ENCODE measurements around the gene CTDSPL.

The CTDSPL gene

GRCh38 chr3:37945807-37946530 lies 84.3 kb downstream of the CTDSPL start:
- peak; percentile 33 for DNase-seq

- no peak for DNase-seq
Observed at GRCh38 chr3:37946531-37946889, 84.8 kb downstream of the CTDSPL start.

DNA sequence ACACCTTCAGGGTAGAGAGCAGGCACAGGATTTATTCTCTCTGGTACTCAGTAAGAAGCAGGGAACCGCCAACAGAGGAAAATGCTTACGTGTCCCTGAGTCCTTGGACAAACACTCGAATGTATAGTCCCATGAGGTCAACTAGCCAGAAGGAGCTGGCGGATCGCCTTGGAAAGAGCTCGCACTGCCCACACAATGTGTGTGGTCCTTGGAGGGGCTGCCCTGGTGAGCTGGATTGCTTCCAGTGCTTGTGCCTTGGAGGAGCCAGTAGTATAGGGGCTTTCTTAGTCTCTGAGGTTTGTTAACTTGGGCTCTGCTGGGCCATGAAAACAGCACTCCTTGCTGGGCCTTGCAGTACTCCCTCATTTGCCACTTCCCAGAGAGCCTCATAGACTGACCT lies 88.2 kb downstream of the CTDSPL start:
- no peak for DNase-seq

DNA sequence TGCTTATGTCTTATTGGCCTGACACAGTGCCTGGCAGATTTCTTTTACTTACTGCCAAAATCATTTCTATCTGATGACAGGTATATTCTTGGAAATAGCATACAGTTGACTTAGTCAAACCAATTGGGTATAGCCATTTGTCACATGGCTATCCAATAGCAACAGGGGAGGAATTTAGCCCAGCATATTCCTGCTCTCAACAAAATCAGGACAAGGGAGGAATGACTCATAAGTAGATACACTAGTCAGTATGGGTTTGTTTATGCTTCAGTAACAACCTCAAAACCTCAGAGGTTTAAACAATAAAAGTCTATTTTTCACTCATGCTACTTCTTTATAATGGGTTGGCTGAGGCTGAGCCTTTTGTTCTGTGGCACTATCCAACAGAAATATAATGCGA lies 90.9 kb downstream of the CTDSPL start:
- DNase-seq = no peak

GRCh38 chr3:37953226-37953625 lies 91.5 kb downstream of the CTDSPL start:
- DNase-seq = no peak

DNA sequence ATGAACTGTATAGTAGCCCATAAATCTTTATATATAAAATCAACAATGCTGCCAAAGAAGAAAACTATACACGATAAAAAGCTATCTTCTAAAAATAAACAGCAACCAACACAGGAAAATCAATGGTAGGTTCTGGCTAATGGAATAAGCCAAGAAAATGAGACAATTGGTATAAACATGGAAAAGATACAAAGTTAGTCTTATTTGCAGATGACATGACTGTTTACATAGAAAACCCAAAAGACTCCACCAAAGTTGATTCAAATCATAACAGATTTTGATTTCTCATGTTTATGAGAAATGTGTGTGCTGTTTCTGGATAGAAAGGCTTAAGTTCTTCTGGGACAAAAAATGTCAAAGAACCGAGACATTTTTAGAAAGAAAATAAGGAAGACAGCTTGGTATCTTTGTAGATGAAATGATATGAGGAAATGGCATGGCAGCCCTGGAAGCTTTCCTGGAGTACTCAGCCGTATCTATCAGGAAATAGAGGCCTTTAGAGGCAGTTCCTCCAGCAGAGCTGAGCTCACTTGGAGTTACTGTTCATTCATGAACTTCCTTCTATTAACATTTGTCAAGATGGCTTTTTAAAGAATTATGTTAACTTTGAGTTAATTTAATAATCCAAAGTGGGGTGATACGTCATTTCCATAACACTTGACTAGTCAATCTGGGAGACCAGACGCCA lies 92.2 kb downstream of the CTDSPL start:
- no peak for DNase-seq

DNA sequence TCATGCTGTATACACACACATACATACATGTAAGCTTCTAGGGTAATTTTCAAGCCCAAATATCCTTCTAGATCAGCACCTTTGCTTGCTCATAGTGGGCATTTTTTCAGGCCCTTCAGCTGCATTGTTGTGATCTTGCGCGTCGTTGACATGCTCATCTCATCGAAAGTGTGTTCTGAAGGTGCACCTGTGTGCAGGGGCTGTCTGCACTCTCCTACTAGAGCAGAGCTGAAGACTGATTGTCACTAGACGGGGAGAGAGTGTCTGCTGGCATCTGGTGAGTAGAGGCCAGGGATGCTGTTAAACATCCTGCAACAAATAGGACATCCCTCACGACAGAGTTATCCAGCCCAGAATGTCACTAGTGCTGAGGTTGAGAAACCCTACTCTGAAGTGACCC lies 93.2 kb downstream of the CTDSPL start:
- DNase-seq = no peak

- peak; percentile 72 for DNase-seq
Observed at GRCh38 chr3:37955918-37956707, 94.4 kb downstream of the CTDSPL start.

GRCh38 chr3:37956723-37957538 lies 95.3 kb downstream of the CTDSPL start:
- DNase-seq = peak; percentile 41

GRCh38 chr3:37957539-37957936 lies 95.9 kb downstream of the CTDSPL start:
- no peak for DNase-seq

DNA sequence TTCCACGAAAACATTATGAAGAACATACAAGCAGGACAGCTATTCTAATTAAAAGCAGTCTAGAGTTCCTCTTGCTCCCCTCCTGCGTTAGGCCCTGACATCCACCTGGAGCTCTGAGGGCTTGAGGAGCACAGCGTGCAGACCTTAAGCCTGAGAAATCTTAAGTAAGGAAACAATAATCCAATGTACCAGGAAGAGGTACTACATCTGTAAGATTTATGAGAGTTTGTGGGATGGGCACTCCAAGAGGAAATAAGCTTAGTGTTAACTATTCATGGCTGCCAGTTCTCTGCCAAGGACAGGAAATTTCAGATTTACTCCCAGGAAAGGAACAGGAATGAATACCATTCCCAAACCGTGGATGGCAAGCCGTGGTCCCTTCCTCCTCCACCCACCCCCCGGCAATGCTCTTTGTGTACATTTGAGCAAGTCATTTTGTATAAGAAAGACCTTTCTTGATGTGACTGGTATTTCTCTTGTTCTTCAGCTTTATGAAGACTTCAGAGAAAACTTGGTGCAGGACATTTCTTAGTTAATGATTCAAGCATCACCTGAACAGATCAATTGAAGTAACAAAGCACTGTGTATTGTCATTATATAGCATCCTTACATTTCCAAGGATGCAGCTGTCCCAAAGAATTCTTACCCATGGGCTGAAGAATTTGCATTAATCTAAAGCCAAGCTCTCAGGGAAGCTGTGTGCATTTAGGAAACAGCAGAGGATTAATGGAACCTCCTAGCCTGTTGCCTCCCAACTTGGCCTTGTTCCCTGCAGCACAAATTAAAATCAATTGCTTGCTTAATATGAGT lies 100.1 kb downstream of the CTDSPL start:
- DNase-seq = no peak

GRCh38 chr3:37963016-37963415 lies 101.3 kb downstream of the CTDSPL start:
- DNase-seq = no peak

DNA sequence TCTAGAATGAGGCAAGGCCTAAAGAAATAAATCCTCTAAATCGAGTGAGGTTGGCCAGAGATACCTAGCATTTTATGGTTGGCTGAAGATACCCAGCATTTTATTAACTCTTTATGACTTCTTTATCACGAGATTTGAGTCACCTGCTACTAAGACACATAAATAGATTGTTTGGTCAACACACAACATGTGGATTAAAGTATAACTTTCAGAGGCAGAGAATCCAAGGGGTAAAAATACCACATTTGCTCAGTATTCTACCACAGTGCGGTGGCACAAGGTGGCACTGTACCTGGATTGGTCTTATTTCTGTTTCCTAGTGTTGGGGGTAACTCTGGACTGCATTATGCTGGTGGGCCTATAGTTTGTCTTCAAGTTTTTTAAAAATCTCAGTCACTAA lies 102.0 kb downstream of the CTDSPL start:
- DNase-seq = no peak

DNA sequence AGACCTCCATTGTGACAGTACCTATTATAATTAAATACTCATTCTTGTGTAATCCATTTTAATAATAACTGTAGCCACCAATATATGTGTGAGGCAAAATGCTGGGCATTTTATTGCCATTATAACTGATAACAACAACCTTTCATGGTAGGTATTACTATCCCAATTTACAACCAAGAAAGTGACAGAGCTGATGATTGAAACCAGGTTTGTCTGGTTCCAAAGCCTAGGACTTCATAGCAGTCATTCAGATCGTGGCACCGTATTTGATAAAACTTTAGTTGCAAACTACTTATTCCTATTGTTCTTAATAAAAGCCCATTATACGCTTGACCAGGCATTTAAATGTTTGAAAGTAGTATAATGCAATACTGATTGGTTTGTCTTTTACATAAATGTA lies 102.5 kb downstream of the CTDSPL start:
- DNase-seq = no peak

DNA sequence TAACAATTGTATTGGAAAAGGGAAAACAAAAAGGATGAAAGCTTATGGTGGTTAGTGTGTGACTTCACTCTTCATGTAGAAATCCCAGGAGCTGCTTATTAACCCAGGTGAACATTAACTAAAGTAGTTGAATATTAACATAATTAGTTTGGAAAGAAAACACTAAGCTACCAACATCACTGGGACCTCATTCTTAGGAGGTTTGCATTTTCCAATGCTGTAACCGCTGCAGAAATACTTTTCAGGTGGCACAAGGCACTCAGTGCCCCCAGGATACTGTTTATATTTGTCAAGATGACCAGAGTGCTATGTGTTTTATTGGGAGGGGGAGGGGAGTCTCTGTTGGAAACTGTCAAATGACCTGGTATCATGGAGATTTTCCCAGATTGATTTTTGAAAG lies 103.0 kb downstream of the CTDSPL start:
- no peak for DNase-seq

DNA sequence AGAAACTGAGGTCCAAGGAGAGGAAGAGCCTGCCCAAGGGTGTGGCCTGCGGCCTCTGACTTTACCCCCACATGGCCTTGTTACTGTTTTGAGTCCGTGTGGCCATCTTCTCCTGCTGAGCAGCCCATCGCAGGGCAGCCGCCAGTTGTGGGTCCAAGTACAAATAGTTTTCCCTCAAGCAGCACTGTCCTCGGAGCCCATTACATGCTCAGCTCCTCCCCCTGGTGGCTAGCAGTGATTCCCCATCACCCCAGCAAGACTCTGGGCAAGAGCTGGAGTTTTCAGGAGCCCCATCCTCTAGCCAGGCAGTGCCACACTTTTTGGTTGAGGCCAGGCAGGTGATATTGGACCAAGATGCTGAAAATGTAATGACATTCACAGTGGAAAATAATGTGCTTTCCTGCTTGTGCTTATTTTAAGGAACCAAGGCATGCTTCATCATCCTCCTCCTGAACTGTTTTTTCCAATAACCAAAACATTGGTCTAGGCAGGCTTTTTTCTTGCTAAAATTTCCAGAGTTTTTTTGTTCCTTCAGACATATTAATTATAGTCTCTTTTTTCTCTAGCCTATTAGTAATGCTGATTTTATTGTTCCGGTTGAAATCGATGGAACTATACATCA lies 105.7 kb downstream of the CTDSPL start:
- peak; percentile 74 for DNase-seq

DNA sequence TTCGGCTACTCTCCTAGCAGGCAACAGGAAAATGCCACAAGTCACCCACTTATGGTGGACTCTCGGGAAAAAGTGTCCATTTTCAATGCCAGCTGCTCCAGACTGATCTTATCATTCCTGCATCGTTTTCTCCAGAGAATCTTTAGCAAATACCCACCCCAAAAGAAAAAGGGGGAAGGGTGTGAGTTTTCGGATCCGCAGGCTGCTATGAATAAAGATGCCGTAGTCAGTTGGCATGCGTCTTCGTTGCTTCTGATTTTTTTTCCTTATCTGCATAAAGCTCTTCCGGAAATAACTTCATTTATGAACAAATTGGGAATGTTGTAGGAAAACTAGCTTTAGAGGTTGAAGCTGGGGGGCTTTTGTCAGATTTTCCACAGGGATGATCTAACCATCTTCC lies 106.5 kb downstream of the CTDSPL start:
- no peak for DNase-seq

DNA sequence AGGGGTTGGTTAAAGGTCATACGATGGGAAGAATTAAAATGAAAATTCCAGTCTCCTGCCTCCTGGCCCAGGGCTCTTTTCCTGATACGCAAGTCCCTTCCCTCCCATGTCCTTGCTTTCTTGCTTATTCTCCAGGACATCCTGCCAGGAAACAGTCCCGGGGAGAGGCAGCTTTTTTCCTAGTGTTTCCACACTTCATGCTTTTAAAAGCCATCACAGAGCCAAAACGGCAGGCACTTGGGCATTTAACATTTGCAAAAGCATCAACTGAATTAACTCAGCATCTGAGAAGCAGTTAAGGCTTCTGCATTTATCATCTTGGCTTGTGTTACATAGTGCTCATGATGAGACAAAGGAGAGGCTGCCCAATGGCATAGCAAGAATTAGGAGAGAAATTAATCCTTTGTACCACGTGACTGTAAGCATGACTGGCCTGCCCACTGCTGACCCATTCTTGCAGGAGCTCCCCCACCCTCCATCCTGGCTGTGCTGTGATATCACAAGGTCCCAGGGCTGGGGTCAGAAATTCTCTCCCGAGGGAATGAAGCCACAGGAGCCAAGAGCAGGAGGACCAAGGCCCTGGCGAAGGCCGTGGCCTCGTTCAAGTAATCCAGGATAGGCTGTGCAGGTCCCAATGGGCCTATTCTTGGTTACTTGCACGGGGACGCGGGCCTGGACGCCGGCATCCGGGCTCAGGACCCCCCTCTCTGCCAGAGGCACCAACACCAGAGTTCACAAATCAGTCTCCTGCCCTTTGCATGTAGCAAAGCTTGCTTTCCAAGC lies 107.3 kb downstream of the CTDSPL start:
- no peak for DNase-seq

DNA sequence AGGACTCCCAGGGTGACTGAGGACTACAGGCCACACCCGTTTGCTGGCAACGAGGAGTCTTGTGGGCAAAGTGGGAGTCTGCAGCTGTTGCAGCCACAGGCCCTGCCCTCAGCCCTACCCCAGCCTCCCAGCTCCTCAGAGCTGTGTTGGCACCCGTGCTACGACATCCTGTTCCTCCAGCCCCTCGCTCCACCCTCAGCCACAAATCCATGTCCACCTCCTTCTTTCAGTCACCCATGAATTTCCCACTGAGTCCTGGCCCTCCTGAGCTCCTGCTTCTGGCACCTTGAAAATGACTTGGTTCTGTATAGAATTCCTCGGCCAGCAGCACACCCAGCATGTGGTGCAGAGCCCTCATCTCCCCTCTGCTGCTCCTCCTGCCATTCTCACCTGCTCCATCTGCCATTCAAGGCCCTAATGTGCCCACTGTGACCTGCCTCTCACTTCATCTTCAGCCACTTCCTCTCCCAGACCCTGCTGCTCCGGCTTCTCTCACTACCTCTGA lies 108.0 kb downstream of the CTDSPL start:
- DNase-seq = no peak

- no peak for DNase-seq
Observed at GRCh38 chr3:37970802-37971201, 109.1 kb downstream of the CTDSPL start.

DNA sequence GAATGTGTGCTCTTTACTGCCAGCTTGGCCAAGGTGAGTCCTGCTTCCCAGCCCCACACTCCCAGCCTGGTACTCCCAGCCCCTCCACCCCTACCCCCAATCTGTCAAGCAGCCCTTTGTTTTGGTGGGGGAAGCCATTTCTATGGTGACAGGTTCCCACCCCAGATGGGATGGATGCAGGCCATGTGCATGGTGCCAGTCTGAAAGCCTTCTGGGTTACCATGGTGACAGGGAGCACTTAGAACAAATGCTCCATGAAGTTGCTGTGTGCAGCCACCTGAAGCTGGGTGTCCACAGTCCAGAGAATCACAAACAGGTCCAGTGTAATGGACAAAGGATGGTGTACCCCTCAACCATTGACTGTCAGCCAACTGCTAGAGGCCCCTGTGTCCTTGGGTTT lies 109.8 kb downstream of the CTDSPL start:
- no peak for DNase-seq

All from suppressor macrophage treated with lipopolysaccharide for 4 hours (primary cell).